ENCODE data around the gene TAC3. TPM values are rescaled to one million over a fixed set of nuclear protein-coding genes. Genes with fewer than 3 reads are reported as not detected.
"Not testable (repeated sequence)": the region's sequence is repeated elsewhere in the genome, so short reads cannot be mapped to it uniquely, and the experiment has no call there.

Gene TAC3
- total and polyA plus RNA-seq, 2 donors = 2.6 to 21.2 TPM

DNA sequence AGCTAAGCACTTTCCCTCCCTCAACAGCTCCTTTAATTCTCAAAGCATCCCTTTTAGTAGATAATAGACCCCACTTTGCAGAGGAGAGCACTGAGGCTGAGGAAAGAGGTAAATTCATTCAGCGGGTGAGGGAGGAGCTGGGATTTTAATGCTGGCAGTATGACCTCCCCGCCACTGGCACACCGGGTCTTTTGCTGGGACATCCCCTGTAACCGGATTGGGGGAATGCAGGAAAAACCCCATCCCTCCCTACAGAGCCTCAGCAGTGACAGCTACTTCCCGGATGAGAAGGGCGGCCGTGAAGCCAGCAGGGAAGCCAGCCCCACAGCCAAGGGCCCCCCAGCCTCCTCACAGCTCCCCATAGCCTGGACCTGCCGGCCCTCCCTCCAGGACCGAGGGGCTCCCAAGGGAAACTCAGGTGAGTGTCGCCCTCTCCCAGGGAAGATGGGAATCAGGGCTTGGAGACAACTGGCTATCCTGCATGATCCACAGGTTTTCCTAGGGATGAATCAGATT, 22.0 kb downstream of the TAC3 start:
- Histone ChIP-seq H3K4me3 (ENCODE audit: low read depth, low read length) (no peak overlapping the region), H3K36me3 (ENCODE audit: insufficient read depth) (no peaks in the 10 kb centered on the region), H3K4me1 (ENCODE audit: insufficient read depth) (no peaks in the 10 kb centered on the region), H3K27ac (ENCODE audit: low read depth) (no peak overlapping the region)
- no peak for DNase-seq (ENCODE audit: extremely low spot score)
- WGBS = 61% methylated on average over 10 of the region's 10 CpGs

DNA sequence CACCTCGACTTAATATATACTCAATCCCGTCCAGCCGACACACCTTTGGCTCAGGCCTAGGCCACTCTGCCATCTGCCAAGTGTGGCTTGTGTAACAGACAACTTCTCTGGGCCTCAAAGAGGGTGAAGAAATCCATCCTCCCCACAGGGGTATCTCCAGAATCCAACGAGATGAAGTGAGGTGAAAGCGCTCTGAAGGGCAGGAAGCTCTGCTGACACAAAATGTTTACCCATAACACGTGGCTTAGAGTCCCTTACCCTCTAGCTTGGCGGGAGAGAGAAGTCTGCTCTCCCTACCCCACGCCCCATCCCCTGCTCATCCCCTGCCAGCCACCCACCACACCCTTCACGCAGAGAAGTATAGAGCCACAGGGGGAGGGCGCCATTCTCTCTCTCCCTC, 23.0 kb downstream of the TAC3 start:
- Histone ChIP-seq H3K4me3 (ENCODE audit: low read depth, low read length) (no peak overlapping the region), H3K27ac (ENCODE audit: low read depth) (no peak overlapping the region), H3K36me3 (ENCODE audit: insufficient read depth) (no peaks in the 10 kb centered on the region), H3K4me1 (ENCODE audit: insufficient read depth) (no peaks in the 10 kb centered on the region)
- DNase-seq (ENCODE audit: extremely low spot score) = no peak
- 69% methylated on average over 10 of the region's 10 CpGs for WGBS

DNA sequence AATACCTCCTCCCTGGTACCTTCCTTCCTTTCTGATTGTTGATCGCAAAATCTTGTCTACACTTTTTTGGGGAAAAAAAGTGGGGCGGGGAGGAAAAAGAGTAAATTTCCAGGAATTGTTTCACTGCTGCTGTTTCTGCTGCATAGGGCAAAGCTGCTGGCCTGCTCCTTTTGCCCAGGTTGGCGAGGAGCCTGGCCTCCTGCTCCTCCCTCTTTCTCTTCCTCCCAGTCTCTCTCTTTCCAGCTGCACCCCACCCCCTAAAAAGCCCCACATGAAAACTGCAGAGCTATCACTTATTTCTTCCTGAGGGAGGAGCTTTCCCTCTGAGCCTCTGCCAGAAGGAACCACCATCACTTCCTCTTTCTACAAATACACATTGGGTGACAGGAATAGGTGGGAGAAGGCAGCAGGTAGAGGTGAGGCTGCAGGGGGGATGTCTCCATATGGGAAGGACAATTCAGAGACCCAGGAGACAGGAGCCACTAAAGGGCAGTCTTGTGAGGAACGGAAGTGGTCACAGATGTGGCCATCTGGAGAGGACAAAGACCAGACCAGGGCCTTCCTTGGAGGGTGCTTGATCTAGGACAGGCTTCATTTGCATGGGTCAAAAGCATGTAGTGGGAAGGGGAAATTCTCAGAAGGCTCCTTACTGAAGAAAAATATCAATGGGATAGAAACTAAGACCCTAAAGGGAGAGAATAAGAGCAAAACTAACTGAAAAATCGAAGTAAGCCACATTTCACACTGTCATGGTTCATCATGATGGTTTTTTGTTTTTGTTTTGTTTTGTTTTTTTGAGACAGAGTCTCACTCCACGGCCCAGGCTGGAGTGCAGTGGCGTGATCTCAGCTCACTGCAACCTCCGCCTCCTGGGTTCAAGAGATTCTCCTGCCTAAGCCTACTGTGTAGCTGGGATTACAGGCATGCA, 24.7 kb downstream of the TAC3 start:
- H3K4me3 ChIP-seq (ENCODE audit: low read depth, low read length) = no peak overlapping the region
- DNase-seq (ENCODE audit: extremely low spot score) = no peak
- no peaks in the 10 kb centered on the region for H3K4me1 ChIP-seq (ENCODE audit: insufficient read depth)
- WGBS = 71% methylated on average over 8 of the region's 8 CpGs
- no peak overlapping the region for H3K27ac ChIP-seq (ENCODE audit: low read depth)
- no peaks in the 10 kb centered on the region for H3K36me3 ChIP-seq (ENCODE audit: insufficient read depth)

DNA sequence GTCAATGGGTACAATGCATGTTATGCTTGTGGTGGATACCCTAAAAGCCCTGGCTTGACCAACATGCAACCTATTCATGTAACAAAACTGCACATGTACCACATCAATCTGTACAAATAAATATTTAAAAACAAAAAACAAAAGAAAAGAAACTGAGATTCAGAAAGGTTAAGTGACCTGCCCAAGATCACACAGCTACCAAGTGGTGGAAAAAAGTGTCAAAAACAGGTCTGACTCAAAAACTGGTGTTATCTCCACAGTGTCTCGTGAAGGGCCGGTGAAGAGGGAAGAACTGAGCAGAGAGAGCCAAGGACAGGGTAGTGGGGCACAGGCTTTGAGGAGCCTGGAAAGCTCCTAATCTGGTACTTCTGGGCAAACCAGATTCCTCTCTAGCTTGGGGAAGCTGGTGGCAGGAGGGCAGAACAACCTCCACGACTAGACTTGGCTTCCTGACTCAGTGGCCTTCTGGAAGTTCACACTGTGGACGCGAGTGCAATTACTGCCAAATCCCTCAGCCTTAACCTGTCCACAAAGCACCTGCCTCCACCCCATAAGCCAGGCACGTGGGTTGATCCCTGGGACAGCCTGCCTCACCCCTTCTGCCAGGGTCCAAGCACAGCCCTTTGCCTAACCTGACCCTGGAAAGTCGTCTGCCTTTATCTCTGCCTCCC, 25.5 kb downstream of the TAC3 start:
- H3K27ac ChIP-seq (ENCODE audit: low read depth) = no peak overlapping the region
- WGBS = 56% methylated on average over 7 of the region's 7 CpGs
- DNase-seq (ENCODE audit: extremely low spot score) = no peak
- no peak overlapping the region for H3K4me3 ChIP-seq (ENCODE audit: low read depth, low read length)
- no peaks in the 10 kb centered on the region for H3K36me3 ChIP-seq (ENCODE audit: insufficient read depth)
- H3K4me1 ChIP-seq (ENCODE audit: insufficient read depth) = no peaks in the 10 kb centered on the region

DNA sequence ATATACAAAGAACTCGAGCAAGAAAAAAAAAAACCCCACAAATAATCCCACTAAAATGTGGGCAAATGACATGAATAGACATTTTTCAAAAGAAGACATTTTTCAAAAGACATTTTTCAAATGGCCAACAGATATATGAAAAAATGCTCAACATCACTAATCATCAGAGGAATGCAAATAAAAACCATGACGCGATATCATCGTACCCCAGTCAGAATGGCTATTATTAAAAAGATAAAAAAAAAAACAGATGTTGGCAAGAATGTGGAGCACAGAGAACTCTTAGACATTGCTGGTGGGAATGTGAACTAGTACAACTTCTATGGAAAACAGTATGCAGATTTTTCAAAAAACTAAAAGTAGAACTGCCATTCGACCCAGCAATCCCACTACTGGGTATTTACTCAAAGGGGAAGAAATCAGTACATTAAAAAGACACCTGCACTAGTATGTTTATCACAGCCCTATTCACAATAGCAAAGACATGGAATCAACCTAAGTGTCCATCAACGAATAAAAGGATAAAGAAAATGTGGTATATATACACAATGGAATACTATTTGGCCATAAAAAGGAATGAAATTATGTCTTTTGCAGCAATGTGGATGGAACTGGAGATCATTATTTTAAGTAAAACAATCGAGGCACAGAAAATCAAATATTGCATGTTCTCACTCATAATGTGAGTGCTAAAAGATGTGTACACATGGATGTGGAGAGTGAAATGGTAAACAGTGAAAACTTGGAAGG, 26.3 kb downstream of the TAC3 start:
- H3K4me1 ChIP-seq (ENCODE audit: insufficient read depth) = no peaks in the 10 kb centered on the region
- WGBS = 64% methylated on average over 7 of the region's 7 CpGs
- H3K27ac ChIP-seq (ENCODE audit: low read depth) = no peak overlapping the region
- H3K4me3 ChIP-seq (ENCODE audit: low read depth, low read length) = no peak overlapping the region
- no peaks in the 10 kb centered on the region for H3K36me3 ChIP-seq (ENCODE audit: insufficient read depth)
- no peak for DNase-seq (ENCODE audit: extremely low spot score)

DNA sequence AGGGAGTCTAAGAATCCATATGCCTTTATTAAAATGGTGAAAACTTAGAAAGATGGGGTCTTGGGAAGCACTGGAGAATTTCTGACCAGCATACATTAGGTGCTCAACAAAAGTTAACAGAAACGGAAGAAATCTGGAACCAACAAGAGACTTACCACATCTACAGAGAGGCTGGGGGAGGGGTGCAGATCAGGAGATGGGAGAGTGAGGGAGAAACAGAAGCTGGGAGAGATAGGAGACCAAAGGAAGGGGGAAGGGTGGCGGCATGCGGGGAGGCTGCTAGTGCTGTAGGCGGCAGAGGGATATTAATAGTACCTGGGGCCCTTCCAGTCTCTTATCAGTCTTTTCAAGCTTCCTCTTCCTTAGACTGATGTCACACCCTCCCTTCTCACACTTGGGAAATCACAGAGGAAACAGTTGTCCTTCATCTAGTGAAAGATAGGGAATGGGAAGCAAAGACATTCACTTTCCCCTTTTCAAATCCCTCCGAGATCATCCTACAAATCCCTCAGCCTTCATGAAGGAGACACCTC, 28.1 kb downstream of the TAC3 start:
- Histone ChIP-seq H3K27ac (ENCODE audit: low read depth) (no peak overlapping the region), H3K4me1 (ENCODE audit: insufficient read depth) (no peaks in the 10 kb centered on the region), H3K36me3 (ENCODE audit: insufficient read depth) (no peaks in the 10 kb centered on the region), H3K4me3 (ENCODE audit: low read depth, low read length) (no peak overlapping the region)
- DNase-seq (ENCODE audit: extremely low spot score) = no peak
- 49% methylated on average over 5 of the region's 5 CpGs for WGBS

DNA sequence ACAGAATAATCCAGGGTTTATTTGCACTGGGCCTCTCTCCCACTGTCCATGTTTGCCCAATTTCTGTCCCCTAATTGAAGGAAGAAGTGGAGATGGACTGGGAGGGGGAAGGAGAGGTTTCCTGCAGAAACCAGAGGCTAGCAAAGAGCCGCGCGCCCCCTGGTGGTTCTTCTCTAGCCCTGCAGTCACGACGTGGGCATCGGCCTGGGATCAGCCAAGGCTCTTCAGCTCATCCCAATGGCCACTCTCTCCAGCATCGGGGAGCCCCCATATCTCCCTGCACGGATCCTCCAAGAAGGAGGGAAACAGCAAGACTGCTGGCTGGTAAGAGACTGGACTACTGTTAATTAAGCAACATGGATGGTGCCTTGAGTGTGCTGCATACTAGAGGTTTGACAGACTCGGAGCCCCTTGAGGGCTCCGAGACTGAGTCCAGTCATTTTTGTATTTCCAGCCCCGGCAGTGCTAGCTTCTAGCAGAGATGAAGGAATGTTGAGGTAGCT, 28.7 kb downstream of the TAC3 start:
- Histone ChIP-seq H3K27ac (ENCODE audit: low read depth) (no peak overlapping the region), H3K4me1 (ENCODE audit: insufficient read depth) (no peaks in the 10 kb centered on the region), H3K4me3 (ENCODE audit: low read depth, low read length) (no peak overlapping the region), H3K36me3 (ENCODE audit: insufficient read depth) (no peaks in the 10 kb centered on the region)
- DNase-seq (ENCODE audit: extremely low spot score) = peak; percentile 41
- 23% methylated on average over 11 of the region's 11 CpGs for WGBS

DNA sequence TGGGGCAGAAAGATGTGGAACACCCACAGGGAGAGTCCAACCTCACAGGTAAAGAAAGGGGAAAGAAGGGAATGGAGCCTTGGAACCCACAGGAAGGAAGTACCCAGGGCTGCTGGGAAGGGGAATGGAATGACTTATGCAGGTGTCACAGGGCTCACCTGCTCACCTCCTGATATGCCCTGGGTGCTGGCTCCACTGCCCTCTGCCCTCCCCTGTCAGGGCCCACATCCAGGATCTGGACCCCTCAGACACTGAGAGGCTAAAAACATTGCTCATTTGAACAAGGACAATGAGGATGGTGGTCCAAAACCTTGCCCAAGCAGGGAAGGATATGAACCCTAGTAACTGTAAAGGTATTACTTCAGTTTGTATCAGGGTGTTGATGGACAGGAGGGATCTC, 29.3 kb downstream of the TAC3 start:
- H3K4me1 ChIP-seq (ENCODE audit: insufficient read depth) = no peaks in the 10 kb centered on the region
- no peak overlapping the region for H3K4me3 ChIP-seq (ENCODE audit: low read depth, low read length)
- H3K27ac ChIP-seq (ENCODE audit: low read depth) = no peak overlapping the region
- no peaks in the 10 kb centered on the region for H3K36me3 ChIP-seq (ENCODE audit: insufficient read depth)
- DNase-seq (ENCODE audit: extremely low spot score) = no peak

DNA sequence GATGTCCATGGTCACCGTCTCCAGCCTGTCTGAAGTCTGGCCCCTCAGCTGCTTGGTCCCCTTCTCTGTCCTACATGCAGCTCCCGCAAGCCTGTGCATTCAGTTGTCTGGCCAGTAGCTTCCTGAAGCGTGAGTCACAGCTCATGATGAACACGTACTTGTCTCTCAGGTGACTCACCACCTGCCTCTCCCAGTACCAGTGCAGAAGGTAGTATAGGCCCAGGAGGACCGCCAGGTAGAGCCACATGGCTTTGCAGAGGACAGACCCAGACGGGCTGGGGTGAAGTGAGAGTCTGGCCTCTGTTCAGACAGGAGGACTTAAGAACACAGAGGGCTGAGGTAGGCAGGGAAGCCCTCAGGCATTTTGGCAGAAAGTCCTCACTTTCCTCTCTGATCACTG, 30.6 kb downstream of the TAC3 start:
- not testable (repeated sequence) for H3K36me3 ChIP-seq (ENCODE audit: insufficient read depth); H3K27ac ChIP-seq (ENCODE audit: low read depth); H3K4me1 ChIP-seq (ENCODE audit: insufficient read depth); H3K4me3 ChIP-seq (ENCODE audit: low read depth, low read length); DNase-seq (ENCODE audit: extremely low spot score)
- WGBS = 64% methylated on average over 5 of the region's 6 CpGs

DNA sequence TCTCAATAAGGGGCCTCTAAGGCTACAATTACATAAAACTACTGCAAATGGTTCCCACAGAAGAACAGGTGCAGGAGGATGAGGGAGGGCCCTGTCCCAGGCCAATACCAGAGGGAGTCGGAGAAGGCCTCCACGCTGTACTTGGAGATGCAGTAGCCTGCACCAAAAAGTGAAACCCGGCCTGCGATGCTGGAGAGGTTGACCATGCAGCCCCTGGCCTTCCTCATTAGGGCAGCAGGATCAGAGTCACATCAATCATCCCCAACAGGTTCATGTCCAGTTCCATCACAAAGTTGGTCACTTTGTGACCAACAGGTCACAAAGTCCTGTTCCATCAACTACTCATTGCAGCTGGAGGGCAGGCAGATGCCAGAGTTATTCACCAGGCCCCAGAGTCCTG, 32.9 kb downstream of the TAC3 start:
- Histone ChIP-seq H3K4me1 (ENCODE audit: insufficient read depth) (no peaks in the 10 kb centered on the region), H3K36me3 (ENCODE audit: insufficient read depth) (no peaks in the 10 kb centered on the region), H3K4me3 (ENCODE audit: low read depth, low read length) (no peak overlapping the region), H3K27ac (ENCODE audit: low read depth) (no peak overlapping the region)
- no peak for DNase-seq (ENCODE audit: extremely low spot score)
- 97% methylated on average over 4 of the region's 4 CpGs for WGBS

DNA sequence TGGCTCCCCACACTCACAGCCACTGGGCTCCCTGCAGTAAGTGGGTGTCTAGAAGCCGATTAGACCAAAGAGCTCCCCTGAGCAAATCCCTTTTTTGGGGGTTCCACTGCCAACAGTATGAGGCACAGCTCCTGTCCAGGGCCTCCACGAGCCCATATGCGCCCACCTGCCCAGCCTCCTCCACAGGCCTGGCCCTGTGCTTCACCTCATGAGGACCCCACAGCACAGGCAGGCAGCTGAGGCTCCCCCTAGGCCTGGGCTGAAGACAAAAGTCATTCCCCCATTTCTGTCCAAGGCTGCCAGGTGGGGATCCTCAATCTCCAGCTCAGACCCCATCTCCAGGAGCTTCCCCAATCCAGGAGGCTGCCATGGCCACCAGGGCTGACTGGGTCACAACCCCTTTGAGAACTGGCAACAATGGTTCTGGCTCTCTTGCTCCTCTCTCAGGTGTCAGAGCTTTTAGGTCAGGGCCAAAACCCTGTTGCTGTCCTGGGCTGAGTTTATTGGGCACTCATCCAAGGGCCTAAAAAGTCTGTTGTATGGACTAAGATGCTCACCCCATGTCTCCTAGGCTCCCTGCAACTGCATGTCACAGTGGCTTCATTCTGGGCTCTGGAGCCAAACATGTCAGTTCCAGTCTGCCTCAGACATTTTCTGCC, 33.6 kb downstream of the TAC3 start:
- 86% methylated on average over 3 of the region's 3 CpGs for WGBS
- not testable (repeated sequence) for H3K27ac ChIP-seq (ENCODE audit: low read depth); H3K36me3 ChIP-seq (ENCODE audit: insufficient read depth); H3K4me1 ChIP-seq (ENCODE audit: insufficient read depth); H3K4me3 ChIP-seq (ENCODE audit: low read depth, low read length); DNase-seq (ENCODE audit: extremely low spot score)

DNA sequence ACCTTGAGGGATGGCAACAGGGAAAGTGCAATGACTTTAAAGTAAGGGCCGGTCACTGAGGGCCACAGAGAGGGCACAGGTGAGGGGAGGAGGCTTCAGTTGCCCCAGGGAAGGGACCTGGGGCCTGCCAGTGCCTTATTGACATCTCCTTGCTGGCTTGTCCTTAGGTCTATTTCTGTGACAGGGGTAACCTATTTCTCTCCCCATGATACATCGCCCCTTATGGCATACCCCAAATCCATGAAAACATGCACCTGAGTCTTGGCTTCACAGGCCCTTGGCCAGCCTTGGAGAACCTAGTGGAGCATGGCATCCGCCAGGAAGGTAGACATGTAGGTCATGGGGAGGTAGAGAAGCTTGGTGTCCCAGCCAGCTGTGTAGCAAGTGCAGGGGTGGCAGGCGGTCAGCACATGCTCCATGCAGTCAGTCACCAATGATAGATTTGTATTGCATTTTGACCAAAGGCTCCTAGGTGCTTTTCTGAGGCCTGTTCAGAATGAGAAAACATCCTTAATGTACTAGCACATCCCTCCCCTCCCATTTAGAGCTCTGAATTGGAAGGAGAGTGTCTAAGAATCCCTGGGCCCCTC, 35.3 kb downstream of the TAC3 start:
- Histone ChIP-seq H3K4me3 (ENCODE audit: low read depth, low read length) (no peak overlapping the region), H3K27ac (ENCODE audit: low read depth) (no peak overlapping the region), H3K4me1 (ENCODE audit: insufficient read depth) (no peaks in the 10 kb centered on the region), H3K36me3 (ENCODE audit: insufficient read depth) (no peaks in the 10 kb centered on the region)
- no peak for DNase-seq (ENCODE audit: extremely low spot score)
- WGBS = 94% methylated on average over 4 of the region's 4 CpGs
